GM19328 (cell line): ENCODE measurements around the gene SELENOV.
"Not testable (repeated sequence)": the region's sequence is repeated elsewhere in the genome, so short reads cannot be mapped to it uniquely, and the experiment has no call there.

Experiments
- ATAC-seq: cut with Tn5 transposase; IDR thresholded peaks from one replicate; pipeline ENCODE4 v1.9.1; 2021; ENCODE audit warnings: mild to moderate bottlenecking, moderate library complexity; ENCODE audit not compliant: unreplicated experiment

Gene SELENOV, protein sequence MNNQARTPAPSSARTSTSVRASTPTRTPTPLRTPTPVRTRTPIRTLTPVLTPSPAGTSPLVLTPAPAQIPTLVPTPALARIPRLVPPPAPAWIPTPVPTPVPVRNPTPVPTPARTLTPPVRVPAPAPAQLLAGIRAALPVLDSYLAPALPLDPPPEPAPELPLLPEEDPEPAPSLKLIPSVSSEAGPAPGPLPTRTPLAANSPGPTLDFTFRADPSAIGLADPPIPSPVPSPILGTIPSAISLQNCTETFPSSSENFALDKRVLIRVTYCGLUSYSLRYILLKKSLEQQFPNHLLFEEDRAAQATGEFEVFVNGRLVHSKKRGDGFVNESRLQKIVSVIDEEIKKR

DNA sequence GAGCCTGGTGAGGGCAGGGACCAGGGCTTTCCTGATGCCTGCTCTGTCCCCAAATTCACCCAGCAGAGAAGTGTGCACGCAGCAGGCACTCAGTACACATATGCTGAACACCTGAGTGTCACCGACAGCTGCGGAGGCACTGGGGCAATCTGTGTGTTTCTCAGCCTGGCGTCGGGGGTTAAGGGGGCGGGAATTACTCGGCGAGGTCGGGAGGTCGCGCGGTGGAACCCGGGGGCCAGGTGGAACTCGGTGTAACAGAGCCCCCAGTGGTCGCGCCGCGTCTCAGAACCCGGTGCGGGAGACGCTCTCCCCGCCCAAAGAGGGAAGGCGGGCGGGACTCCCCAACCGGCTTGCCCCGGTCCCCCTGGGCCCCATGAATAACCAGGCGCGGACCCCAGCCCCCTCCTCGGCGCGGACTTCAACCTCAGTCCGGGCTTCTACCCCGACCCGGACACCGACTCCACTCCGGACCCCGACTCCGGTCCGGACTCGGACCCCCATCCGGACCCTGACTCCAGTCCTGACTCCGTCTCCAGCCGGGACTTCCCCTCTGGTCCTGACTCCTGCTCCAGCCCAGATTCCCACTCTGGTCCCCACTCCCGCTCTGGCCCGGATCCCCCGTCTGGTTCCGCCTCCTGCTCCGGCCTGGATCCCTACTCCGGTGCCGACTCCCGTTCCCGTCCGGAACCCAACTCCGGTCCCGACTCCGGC is at the start of gene SELENOV:
Gene SELENOV (plus strand): TSS at position 300 of the 711 bp plus-strand sequence. CDS start 74 bp downstream, at position 374.
- no peak for ATAC-seq

GRCh38 chr19:39465956-39466747 is 48.8 kb upstream of the SELENOV start:
- no peak for ATAC-seq

- no peak for ATAC-seq
Observed at GRCh38 chr19:39467941-39468340, 47.0 kb upstream of the SELENOV start.

DNA sequence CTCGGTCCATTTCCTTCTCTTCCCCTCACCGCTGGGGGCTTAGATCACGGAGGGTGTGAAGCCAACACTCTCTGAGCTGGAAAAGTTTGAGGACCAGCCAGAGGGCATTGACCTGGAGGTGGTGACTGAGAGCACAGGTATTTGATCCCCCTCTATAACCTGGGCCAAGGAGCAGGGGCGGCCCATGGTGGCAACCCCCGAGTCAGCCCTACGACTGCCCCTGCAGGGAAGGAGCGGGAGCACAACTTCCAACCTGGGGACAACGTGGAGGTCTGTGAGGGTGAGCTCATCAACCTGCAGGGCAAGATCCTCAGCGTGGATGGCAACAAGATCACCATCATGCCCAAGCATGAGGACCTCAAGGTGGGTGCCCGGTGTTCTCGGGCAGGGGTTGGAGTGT is 45.9 kb upstream of the SELENOV start:
- no peak for ATAC-seq

DNA sequence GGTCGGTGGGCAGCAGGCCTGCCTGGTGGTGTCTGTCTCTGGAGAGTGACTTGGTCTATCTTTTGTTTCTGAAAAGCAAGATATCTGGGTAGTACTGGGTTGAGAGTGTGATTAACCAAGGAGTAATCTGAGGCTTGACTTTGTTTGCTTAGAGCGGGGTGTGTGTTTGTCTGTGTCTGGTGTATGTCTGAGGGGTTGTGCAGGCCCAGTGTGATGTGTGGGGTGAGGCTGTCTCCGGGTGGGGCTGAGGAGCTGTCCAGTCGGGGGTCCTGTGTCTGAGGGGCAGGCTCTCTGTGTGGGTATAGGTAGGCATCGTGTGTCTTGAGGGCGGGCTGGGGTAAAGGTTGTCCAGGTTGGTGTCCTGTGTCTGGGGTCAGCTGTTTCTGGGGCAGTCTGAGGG is 45.4 kb upstream of the SELENOV start:
- ATAC-seq = no peak

DNA sequence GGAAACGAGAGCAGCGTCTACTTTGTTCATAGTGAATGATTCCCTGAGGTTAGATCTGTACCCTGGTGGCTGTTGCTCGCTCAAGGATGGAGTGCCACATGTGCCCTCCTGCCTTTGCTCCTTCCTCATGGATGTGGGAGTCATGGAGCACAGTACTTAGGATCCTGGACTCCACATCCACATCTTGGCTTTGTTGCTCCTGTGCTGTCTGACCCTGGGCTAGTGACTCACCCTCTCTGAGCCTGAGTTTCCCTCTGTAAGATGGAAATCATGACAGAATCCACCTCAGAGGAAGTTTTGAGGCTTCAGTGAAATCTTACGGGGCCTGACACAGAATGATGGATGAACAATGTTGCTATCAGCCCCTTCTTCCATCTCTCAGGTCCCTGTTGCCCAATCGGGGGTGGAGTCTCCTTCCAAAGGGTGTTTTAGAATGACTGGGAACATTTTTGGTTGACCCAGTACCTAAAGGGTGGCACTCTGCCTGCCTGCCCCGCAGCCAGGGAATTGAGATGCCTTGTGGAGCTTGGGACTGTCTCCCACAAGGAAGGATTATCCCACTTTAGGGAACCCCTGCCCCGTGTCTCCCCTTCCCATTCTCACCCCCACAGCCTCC is 44.1 kb upstream of the SELENOV start:
- no peak for ATAC-seq

DNA sequence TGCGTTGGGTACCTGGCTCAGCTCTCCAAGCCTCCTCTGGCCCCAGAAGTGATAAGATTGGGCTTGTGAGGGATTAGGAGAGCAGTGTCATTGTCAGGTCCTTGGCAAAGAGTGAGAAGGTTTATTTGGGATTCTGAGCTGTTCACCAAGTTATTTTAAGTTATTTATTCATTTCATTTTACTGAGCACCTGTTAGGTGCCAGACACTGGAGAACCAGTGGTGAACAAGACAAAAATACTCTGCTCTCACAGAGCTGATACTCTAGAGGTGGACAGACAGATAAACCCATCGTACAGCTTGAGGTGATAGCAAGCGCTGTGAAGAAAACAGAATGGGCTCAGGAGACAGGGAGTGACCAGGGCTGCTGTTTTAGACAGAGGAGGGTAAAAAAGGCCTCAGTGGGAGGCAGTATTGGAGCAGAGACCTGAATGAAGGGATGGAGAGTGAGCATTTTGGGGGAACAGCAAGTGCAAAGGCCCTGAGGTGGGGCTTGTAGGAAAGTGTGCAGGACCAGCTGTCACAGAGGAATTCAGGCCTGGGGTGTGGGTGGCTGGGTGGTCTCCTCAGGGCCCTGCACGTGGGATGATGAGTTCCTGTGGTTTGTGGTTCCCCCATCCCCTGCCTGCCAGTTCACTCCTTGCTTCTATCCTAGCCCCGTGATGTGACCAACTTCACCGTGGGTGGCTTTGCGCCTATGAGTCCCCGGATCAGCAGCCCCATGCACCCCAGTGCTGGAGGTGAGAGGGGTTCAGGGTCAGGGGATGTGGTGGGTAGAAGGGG is 43.0 kb upstream of the SELENOV start:
- ATAC-seq = no peak

DNA sequence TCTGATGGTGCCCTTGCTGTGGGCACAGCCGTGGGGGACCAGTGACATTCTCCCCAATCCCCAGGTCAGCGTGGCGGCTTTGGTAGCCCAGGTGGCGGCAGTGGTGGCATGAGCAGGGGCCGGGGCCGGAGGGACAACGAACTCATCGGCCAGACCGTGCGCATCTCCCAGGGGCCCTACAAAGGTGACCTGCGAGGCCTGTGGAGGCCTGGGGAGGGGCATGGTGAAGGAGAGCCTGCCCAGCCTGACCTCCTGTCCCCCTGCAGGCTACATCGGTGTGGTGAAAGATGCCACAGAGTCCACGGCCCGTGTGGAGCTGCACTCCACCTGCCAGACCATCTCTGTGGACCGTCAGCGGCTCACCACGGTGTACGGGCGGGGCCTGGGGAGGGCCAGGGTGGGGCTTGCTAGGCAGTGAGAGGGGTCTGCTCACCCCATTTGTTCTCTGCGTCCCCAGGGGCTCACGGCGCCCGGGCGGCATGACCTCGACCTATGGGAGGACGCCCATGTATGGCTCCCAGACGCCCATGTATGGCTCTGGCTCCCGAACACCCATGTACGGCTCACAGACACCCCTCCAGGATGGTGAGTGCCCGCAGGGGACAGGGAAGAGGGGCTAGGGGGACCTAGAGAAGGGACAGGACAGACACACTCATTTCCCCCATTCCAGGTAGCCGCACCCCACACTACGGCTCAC is 42.0 kb upstream of the SELENOV start:
- ATAC-seq = no peak

DNA sequence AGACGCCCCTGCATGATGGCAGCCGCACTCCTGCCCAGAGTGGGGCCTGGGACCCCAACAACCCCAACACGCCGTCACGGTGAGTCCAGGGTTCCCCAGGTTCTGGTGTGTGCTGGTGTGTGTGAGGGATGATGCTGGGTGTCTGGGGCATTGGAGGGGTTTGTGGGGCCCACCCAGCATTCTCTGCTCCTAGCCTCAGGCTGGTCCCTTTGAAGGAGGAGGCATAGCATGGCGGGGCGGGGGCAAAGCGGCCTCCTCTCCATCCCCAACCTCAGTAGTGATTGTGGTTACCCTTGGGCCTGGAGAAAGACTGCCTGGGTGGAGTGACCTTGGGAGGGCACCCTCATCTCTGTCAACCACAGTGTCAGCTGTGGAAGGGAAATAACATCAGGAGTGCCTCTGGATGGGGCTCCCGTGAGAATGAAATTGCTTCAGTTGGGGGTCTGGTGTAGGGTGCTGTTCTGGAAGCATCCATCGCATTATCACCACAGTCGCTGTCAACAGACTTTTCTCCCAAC is 41.4 kb upstream of the SELENOV start:
- ATAC-seq = no peak

DNA sequence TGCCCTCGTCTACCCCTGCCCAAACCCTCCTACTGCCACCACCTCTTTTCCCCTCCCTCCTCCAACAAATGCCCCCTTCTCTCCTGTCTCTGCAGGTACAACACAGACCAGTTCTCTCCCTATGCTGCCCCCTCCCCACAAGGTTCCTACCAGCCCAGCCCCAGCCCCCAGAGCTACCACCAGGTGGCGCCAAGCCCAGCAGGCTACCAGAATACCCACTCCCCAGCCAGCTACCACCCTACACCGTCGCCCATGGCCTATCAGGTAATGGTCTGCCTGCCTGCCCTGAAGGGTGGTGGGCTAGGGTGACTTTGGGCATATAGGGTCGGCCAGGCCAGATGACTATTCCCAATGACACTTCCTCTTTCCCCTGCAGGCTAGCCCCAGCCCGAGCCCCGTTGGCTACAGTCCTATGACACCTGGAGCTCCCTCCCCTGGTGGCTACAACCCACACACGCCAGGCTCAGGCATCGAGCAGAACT is 40.8 kb upstream of the SELENOV start:
- no peak for ATAC-seq

- ATAC-seq = no peak
Observed at GRCh38 chr19:39475748-39476147, 39.2 kb upstream of the SELENOV start.

DNA sequence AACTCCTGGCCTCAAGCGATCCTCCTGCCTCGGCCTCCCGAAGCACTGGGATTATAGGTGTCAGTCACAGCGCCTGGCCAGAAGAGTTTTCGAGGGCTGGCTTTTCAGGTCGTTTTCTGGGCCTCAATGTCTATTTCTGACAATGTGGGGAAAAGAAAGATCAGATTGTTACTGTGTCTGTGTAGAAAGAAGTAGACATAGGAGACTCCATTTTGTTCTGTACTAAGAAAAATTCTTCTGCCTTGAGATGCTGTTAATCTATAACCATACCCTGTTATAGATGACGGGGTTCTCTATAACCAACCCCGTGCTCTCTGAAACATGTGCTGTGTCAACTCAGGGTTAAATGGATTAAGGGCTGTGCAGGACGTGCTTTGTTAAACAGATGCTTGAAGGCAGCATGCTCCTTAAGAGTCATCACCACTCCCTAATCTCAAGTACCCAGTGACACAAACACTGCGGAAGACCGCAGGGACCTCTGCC is 35.6 kb upstream of the SELENOV start:
- ATAC-seq = not testable (repeated sequence)

DNA sequence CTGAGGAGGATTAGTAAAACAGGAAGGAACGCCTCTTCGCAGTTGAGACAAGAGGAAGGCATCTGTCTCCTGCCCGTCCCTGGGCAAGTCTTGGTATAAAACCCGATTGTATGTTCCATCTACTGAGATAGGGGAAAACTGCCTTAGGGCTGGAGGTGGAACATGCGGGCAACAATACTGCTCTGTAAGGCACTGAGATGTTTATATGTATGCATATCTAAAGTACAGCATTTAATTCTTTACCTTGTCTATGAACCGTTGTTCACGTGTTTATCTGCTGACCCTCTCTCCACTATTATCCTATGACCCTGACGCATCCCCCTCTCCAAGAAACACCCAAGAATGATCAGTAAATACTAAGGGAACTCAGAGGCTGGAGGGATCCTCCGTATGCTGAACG is 35.0 kb upstream of the SELENOV start:
- ATAC-seq = no peak

DNA sequence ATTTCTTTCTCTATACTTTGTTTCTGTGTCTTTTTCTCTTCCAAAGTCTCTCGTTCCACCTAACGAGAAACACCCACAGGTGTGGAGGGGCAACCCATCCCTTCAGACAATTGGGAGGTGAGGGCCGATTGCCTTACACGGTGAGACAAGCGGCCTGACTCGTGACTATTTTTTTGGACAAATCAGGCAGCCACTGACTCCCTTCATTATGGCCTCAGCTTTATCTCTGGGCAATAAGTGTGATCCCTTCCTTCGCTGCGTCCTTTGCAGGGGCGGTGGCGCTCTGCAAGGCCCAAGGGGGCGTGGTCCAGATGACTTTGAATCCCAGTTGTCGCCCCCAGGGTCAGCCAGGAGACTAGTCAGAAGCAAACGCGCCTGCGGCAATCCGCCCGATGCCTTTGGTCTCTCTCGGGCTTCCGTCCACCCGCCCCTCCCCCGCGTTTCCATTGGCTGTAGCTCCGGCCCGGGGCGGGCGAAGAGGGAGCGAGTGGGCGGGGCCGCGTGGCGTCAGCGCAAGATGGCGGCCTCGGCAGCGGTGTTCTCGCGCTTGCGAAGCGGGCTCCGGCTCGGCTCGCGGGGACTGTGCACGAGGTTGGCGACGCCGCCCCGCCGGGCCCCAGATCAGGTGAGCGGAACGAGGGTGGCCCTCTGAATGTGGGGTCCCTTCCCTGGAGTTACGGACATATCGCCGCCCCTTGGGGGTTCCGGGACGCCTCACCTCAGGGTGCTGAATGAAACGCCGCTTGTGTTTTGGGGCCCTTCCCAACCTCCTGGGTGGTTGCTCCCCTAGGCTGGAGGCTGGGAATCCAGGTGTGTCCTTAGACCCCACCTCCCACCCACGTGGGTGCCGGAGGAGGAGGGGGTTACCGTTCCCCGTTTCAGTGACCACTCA is 34.4 kb upstream of the SELENOV start, which contains the start of gene TIMM50:
Gene TIMM50 (plus strand): TSS at position 502 of the 892 bp plus-strand sequence. CDS start 16 bp downstream, at position 518.
- peak; percentile 83 for ATAC-seq

DNA sequence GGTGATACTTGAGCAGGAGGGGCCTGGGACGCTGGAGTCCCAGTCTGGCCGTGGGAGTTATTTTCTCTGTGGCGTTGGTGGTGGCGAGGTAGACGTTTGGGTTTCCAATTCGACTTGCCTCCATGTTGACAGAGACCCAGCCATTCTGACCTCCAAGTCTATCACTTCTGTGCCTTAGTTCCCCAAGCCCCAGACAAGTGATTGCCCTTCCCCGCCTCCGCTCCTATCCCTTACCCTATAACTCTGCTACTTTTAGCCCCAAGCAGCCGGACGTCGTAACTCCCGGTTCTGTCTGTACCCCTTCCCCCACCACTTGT is 33.8 kb upstream of the SELENOV start:
- no peak for ATAC-seq

GRCh38 chr19:39481676-39482075 is 33.3 kb upstream of the SELENOV start:
- no peak for ATAC-seq

GRCh38 chr19:39483141-39483540 is 31.8 kb upstream of the SELENOV start:
- ATAC-seq = no peak

- no peak for ATAC-seq
Observed at GRCh38 chr19:39489756-39490155, 25.2 kb upstream of the SELENOV start.
